HepG2 (cell line): ENCODE results near the gene ZNF629. TPM values are rescaled to one million over a fixed set of nuclear protein-coding genes. Genes with fewer than 3 reads are reported as not detected.

Experiments
- ARID4A ChIP-seq: sonication (generic); formaldehyde crosslinking; IDR thresholded peaks from 2 replicates; pipeline ENCODE4 v1.5.0; 2020; ENCODE audit warnings: mild to moderate bottlenecking, missing genetic modification reagents, borderline replicate concordance
- MEF2D ChIP-seq: sonication (generic); formaldehyde crosslinking; IDR thresholded peaks from 2 replicates; pipeline ENCODE4 v1.5.1; 2020; ENCODE audit warnings: mild to moderate bottlenecking, missing genetic modification reagents
- RCOR2 ChIP-seq: IDR thresholded peaks from 2 replicates; pipeline ENCODE4 v1.6.1; 2016; ENCODE audit warnings: missing biosample characterization, missing genetic modification reagents
- SOX13 ChIP-seq, 3 experiments: fragments of 450-650 bp in 1 of 3; sonication (generic) in 1 of 3; formaldehyde crosslinking in 1 of 3; IDR thresholded peaks in 2 of 3; conservative IDR thresholded peaks in 1 of 3; 2 replicates each; pipeline versions ENCODE4 v1.5.0 to v1.6.1; 2016 to 2020; ENCODE audit warnings: antibody characterized with exemption in 1 of 3, mild to moderate bottlenecking in 1 of 3, missing compliant biosample characterization in 1 of 3, missing genetic modification reagents in 1 of 3, moderate library complexity in 1 of 3
- YEATS2 ChIP-seq: sonication (generic); formaldehyde crosslinking; IDR thresholded peaks from 2 replicates; pipeline ENCODE4 v1.4.0; 2020; ENCODE audit warnings: missing genetic modification reagents, borderline replicate concordance
- ZBTB33 ChIP-seq: sonication (generic); formaldehyde crosslinking; IDR thresholded peaks from 2 replicates; pipeline ENCODE4 v1.4.0; 2020; ENCODE audit warnings: missing genetic modification reagents
- ZFY ChIP-seq: sonication (generic); formaldehyde crosslinking; IDR thresholded peaks from 2 replicates; pipeline ENCODE4 v1.4.0; 2020; ENCODE audit warnings: missing genetic modification reagents
- ZNF274 ChIP-seq: sonication (generic); formaldehyde crosslinking; IDR thresholded peaks from 2 replicates; pipeline ENCODE4 v1.5.1; 2020; ENCODE audit warnings: mild to moderate bottlenecking, missing genetic modification reagents
- ZNF614 ChIP-seq: IDR thresholded peaks from 2 replicates; pipeline ENCODE4 v1.6.1; 2018; ENCODE audit warnings: missing biosample characterization, missing genetic modification reagents, inconsistent platforms, borderline replicate concordance
- polyA plus RNA-seq, 8 experiments: library from polyadenylated mRNA; depleted of rRNA in 3 of 8; stranded (reverse) in 7 of 8; unstranded in 1 of 8; fragments of >200 nt; fragmentation: Illumina TruSeq in 4 of 8; extraction: Trizol in 4 of 8; gene quantifications; 2 replicates each; pipeline versions ENCODE4 v1.2.1 to v1.2.3, GENCODE V29; 2011 to 2016; ENCODE audit warnings: low read depth in 4 of 8, missing spikeins in 1 of 8, mixed read lengths in 1 of 8; ENCODE audit not compliant: insufficient read depth in 1 of 8
- total RNA-seq, 5 experiments: library from RNA; depleted of rRNA; stranded (reverse); fragments of >200 nt; fragmentation: Illumina TruSeq; extraction: Trizol; gene quantifications; 2 replicates each; pipeline ENCODE4 v1.2.3, GENCODE V29; 2016; ENCODE audit warnings: low read depth in 1 of 5

Gene ZNF629
- total and polyA plus RNA-seq, 2 of the 13 experiments (the other 11 are each of a cell fraction or from before 2014, with no cell fraction given) = 6.1 to 16.5 TPM

- TF ChIP-seq MEF2D (0 out of 2 replicates have a peak, but pooled peaks have one; percentile 18), SOX13 (IDR thresholded peaks at IDR 0.05) (no peak), SOX13 (CRISPR knock-in tag; conservative IDR thresholded peaks at IDR 0.05 in 1 of 2, IDR thresholded peaks at IDR 0.05 in 1 of 2) (peak in 1 of 2 experiments; percentile 10; a peak in 1 of 4 replicates), ZNF614 (CRISPR knock-in tag) (peak; percentile 39; the same call in 1 of the 2 replicates), ARID4A (CRISPR knock-in tag) (peak; percentile 47; the same call in 1 of the 2 replicates), ZBTB33 (CRISPR knock-in tag) (no peak), RCOR2 (CRISPR knock-in tag) (no peak), ZNF274 (CRISPR knock-in tag) (no peak), ZFY (peak; percentile 39; the same call in 1 of the 2 replicates), YEATS2 (CRISPR knock-in tag) (no peak)
These were observed 43.0 kb upstream of the ZNF629 start (continued) for GRCh38 chr16:30830072-30830417.
